Embryonic facial prominence (tissue), 1 donor: Measurements from ENCODE around the gene AMPH.
"Not testable (repeated sequence)": the region's sequence is repeated elsewhere in the genome, so short reads cannot be mapped to it uniquely, and the experiment has no call there.

ENCODE experiments used
- DNase-seq: peaks from one replicate; pipeline ENCODE4 v3.0.0-alpha.2; 2016; ENCODE audit errors: extremely low spot score

AMPH gene

GRCh38 chr7:38628630-38629385 is 2.4 kb downstream of the AMPH start:
- no peak for DNase-seq

- no peak for DNase-seq
Observed at GRCh38 chr7:38625866-38626265, 5.3 kb downstream of the AMPH start.

- no peak for DNase-seq
Observed at GRCh38 chr7:38615665-38616064, 15.5 kb downstream of the AMPH start.

- DNase-seq: no peak
Observed at GRCh38 chr7:38607466-38607865, 23.7 kb downstream of the AMPH start.

GRCh38 chr7:38600741-38601140 is 30.4 kb downstream of the AMPH start:
- DNase-seq: no peak

- DNase-seq: no peak
Observed at GRCh38 chr7:38594949-38595348, 36.2 kb downstream of the AMPH start.

- DNase-seq: no peak
Observed at GRCh38 chr7:38592737-38593288, 38.4 kb downstream of the AMPH start.

- DNase-seq: no peak
Observed at GRCh38 chr7:38585572-38586354, 45.4 kb downstream of the AMPH start.

- DNase-seq: no peak
Observed at GRCh38 chr7:38584443-38585210, 46.5 kb downstream of the AMPH start.

- no peak for DNase-seq
Observed at GRCh38 chr7:38580485-38580884, 50.7 kb downstream of the AMPH start.

GRCh38 chr7:38574086-38574485 is 57.1 kb downstream of the AMPH start:
- DNase-seq: no peak

- DNase-seq: not testable (repeated sequence)
Observed at GRCh38 chr7:38571620-38572019, 59.6 kb downstream of the AMPH start.

GRCh38 chr7:38568497-38568896 is 62.7 kb downstream of the AMPH start:
- no peak for DNase-seq

GRCh38 chr7:38565289-38565688 is 65.9 kb downstream of the AMPH start:
- no peak for DNase-seq

- DNase-seq: no peak
Observed at GRCh38 chr7:38563741-38564140, 67.4 kb downstream of the AMPH start.

- DNase-seq: no peak
Observed at GRCh38 chr7:38561166-38561565, 70.0 kb downstream of the AMPH start.

- DNase-seq: no peak
Observed at GRCh38 chr7:38558761-38559345, 72.3 kb downstream of the AMPH start.

- DNase-seq: no peak
Observed at GRCh38 chr7:38554586-38554985, 76.6 kb downstream of the AMPH start.

- no peak for DNase-seq
Observed at GRCh38 chr7:38550836-38551235, 80.3 kb downstream of the AMPH start.

GRCh38 chr7:38548605-38549004 is 82.6 kb downstream of the AMPH start:
- no peak for DNase-seq

- DNase-seq: no peak
Observed at GRCh38 chr7:38546763-38547162, 84.4 kb downstream of the AMPH start.

GRCh38 chr7:38545977-38546376 is 85.2 kb downstream of the AMPH start:
- no peak for DNase-seq
